ENCODE results near the gene TIGD1.

The TIGD1 gene

DNA sequence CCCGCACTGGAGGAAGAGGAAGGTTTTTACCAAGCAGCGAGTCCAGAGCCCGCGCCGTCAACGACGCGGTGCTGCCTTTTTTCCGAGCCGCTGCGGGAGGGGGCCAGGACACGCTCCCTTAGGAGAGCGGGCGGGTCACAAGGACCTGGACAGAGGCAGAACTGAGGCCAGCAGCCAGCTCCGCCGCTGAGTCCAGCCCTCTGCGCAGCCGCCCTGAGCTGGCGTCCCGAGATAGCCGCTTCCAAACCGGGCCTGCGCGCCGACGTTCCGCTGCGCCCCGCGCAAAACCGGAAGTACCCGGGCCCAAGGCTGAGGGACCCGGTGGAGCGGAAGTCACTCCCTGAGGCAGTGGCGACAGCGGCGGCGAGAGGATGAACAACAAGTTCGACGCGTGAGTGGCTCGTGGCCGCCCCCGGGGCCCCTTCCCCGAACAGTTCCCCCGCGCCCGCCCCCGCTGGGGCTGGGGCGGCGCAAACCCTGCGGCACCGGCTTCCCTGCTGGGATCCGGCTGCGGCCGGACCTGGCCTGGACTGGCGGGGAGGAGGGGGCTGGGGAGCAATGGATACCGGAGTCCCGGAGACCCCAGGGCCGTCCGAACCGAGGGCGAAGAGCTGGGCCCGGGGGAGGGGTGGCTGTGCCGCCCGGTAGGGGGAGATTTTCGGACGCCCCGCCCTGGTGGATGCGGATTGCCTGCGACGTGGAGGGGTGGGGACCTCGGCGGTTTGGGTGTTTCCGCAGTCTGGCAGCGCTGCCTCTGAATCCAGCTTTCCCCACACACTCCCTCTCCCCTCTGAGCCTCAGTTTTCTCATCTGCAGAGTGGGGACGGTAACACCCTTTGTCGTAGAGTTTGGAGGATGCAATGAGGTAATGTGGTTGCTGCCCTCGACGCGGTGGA lies at the start of gene TIGD1, which contains the start of gene EIF4E2:
TIGD1 (minus strand) TSS at position 204 of the 896 bp plus-strand sequence. CDS start 675 bp downstream, outside the sequence.
EIF4E2 (plus strand) TSS at position 336 of the 896 bp plus-strand sequence; CDS start at position 372, 36 bp downstream.
- no peak for FAIRE-seq
- peak; percentile 83 for DNase-seq (ENCODE audit: low spot score)

- DNase-seq (ENCODE audit: low spot score) (no peak), FAIRE-seq (no peak)
Measured at GRCh38 chr2:232598293-232598692, 47.9 kb upstream of the TIGD1 start.

DNA sequence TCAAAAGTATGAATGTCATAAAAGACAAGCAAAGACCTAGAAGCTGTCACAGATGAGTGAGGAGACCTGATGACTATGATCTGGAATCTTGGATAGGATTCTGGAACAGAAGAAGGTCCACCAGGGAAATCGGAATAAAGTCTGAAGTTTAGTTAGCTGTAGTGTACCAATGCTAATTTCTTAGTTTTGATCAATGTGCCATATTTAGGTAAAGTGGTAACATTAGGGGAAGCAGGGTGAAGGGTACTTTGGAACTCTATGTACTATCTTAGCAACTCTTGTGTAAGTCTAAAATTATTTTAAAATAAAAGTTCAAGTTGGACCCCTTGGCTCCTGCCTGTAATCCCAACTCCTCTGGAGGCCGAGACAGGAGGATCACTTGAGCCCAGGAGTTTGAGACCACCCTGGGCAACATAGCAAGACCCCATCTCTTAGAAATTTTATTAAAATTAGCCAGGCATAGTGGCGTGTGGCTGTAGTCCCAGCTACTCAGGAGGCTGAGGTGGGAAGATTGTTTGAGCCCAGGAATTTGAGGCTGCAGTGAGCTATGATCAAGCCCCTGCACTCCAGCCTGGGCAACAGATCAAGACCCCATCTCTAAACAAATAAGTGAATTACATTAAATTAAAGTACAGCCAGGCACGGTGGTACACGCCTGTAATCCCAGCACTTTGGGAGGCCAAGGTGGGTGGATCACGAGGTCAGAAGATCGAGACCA lies 47.2 kb upstream of the TIGD1 start:
- FAIRE-seq, result no peak
- DNase-seq (ENCODE audit: low spot score), result no peak

DNA sequence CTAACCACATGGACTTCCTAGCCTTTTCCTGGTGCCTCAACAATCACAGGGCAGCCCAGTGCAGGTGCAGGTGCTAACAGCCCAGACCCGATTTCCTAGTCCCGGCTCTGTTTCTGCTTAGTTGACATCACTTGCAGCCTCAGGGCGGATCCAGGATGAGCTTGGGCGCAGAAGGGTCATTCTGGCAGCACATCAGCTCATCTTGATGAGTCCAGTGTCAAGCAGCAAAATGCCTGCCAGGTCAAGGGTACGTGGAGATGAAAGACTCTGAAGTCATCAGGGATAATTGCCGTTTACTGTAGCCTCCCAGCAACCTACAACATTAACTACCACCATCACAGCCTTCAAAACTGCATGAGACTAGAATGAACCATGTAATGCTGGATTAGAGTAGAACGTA lies 43.6 kb upstream of the TIGD1 start:
- DNase-seq (ENCODE audit: low spot score) (no peak), FAIRE-seq (no peak)

- FAIRE-seq (no peak), DNase-seq (ENCODE audit: low spot score) (peak; percentile 79)
Measured at GRCh38 chr2:232592772-232593395, 42.5 kb upstream of the TIGD1 start.

- FAIRE-seq, result no peak
- peak; percentile 16 for DNase-seq (ENCODE audit: low spot score)
Measured at GRCh38 chr2:232588680-232589585, 38.6 kb upstream of the TIGD1 start.

DNA sequence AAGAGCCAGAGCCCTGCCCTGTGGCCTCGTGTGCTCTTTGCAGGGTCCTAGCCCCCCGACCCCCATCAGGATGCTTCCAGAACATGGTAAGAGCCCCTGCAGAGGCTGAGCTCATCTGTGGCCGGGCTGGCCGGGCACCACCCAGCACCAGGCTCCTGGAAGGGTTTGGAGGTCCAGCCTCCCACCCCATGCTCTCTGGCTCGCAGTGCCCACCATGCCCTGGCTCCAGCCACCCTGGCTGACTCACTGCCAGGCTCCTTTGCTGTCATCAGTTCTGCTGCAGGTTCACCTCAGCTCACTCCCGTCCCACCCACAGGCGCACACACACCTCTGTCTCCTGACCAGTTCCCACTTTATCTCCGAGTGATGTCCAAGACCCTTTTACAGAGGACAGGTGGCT lies 37.7 kb upstream of the TIGD1 start:
- FAIRE-seq (no peak), DNase-seq (ENCODE audit: low spot score) (no peak)

DNA sequence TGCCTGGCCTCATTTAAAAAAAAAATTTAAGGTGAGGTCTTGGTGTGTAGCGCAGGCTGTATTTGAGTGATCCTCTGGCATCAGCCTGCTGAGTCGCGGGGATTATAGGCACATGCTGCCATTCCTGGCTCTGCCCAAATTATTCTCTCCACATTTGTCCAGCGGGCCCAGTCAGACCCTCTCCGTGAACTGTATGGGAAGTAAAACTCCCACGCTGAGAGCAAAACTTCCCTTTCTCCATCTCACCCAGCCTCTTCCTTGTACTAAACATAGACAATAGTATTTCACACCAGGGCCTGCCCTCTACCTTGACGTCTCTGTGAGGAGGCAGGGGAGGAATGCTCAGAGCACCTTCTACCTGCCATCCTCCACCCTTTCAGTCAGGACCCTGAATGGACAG lies 37.2 kb upstream of the TIGD1 start:
- FAIRE-seq (no peak), DNase-seq (ENCODE audit: low spot score) (no peak)

DNA sequence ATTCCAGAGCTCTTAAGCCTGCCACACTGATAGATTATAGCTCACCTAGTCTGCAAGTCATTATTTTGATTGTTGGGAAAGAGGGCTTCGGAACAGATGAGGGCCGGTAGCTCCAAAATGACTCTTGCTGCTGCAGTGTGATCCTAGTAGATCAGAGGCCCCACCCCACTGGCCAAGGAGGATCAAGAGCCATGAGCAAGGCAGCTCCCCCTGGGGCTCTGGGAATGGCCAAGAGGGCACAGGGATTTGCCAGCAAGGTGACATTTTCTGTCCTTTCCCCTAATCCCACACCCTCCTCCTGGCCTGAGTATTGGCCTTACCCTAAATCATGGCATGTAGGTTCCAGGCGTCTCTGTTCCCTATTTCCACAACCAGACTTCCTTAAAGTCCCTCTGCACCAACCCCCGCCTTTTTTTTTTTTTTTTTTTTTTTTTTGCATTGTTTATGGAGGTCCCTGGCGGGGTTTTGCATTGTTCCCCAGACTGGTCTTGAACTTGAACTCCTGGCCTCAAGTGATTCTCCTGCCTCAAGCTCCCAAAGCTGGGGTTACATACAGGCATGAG lies 36.7 kb upstream of the TIGD1 start:
- DNase-seq (ENCODE audit: low spot score), result no peak
- no peak for FAIRE-seq

DNA sequence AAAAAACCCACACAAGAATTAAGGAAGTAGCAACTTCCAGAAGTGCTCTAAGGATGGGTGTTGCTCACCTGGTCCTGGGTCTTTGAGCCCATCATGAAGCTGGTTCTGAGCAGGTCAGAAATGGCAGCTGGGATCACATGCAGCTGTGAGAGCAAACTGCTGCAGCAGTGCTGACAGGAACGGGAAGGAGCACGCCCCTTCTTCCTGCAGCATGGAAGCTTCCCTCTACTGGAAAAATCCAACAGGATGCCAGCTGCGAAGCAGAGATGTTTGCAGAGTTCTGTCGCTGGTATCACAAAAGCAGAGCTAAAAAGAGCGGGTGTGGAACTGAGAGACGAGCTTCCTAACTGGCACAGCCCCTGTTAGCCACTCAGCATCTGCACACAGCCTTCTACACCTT lies 33.9 kb upstream of the TIGD1 start:
- no peak for FAIRE-seq
- no peak for DNase-seq (ENCODE audit: low spot score)

DNA sequence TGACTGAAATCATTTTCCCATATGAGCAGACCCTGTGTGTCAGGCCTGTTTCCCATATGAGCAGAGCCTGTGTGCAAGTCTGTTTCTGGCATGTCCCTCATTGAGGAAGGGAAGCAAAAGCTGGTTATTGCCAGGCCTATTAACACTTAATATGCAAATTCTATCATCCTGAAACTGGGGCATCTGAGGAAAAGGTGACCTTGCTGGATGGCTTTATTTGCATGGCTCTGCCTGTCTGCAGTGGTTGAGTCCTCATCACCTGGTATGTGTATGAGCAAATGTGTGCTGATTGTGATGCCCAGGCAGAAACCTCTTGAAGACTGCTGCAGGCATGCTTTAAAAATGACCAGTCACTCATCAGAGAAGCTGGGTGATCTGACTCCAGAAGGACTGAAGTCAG lies 31.4 kb upstream of the TIGD1 start:
- DNase-seq (ENCODE audit: low spot score), result no peak
- no peak for FAIRE-seq

DNA sequence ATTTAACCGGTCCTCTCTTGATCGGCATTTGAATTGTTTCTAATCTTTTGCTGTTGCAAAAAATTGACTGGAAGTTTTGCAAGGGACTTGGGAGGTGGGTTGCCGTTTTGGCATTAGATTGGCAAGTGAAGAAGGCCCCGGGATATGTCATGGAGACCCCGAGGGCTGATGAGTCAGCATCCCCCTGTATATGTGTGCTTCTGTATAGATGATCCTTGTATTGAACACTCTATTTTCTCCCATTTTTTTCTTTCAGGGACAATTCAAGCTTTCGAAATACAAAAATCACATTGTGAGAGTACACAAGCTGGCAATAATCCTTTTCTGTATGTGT lies 30.3 kb upstream of the TIGD1 start:
- FAIRE-seq, result no peak

GRCh38 chr2:232578626-232579025 lies 28.3 kb upstream of the TIGD1 start:
- no peak for FAIRE-seq
- no peak for DNase-seq (ENCODE audit: low spot score)

More for the DNA sequence above, 30.3 kb upstream of the TIGD1 start:
- DNase-seq (ENCODE audit: low spot score), result no peak

DNA sequence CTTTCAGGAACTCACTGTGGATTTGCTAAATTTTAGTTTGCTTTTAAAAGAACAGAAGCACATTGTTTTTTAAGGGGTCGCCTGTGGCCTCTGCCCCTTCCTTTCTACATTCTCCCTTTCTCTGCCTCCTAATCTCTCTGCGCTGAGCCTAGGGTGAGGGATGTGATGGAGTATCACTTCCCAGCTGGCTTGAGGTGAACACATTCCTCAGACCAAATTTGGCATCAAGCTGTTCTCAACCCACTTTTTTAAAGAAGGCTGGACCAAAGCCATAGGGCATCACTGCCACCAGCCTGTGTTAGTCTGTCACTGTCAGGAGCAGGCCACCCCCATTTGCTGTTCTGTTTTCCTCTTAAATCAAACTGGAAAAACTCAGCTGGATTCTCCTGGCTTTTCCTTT lies 27.5 kb upstream of the TIGD1 start:
- no peak for DNase-seq (ENCODE audit: low spot score)
- FAIRE-seq, result no peak

DNA sequence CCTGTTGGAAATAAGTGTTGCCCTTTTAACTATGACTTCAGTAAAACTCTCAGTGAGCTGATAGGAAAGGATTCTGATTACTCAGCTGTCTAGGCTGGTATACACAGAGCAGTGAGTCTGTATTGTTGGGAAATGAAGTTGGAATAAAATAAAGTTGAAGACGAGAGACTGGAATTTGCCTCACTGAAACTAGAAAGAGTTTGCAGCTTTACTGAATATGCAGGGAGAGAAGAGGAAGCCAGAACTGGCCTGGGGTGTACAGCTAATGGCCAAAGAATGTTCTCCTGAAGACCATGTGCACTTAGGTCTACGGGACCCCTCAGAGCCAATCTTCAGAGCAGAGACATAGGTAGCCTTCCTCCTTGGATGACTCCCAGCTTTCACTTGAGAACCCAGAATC lies 26.6 kb upstream of the TIGD1 start:
- no peak for FAIRE-seq
- no peak for DNase-seq (ENCODE audit: low spot score)

GRCh38 chr2:232575404-232575746 lies 25.0 kb upstream of the TIGD1 start:
- DNase-seq (ENCODE audit: low spot score), result no peak
- no peak for FAIRE-seq

DNA sequence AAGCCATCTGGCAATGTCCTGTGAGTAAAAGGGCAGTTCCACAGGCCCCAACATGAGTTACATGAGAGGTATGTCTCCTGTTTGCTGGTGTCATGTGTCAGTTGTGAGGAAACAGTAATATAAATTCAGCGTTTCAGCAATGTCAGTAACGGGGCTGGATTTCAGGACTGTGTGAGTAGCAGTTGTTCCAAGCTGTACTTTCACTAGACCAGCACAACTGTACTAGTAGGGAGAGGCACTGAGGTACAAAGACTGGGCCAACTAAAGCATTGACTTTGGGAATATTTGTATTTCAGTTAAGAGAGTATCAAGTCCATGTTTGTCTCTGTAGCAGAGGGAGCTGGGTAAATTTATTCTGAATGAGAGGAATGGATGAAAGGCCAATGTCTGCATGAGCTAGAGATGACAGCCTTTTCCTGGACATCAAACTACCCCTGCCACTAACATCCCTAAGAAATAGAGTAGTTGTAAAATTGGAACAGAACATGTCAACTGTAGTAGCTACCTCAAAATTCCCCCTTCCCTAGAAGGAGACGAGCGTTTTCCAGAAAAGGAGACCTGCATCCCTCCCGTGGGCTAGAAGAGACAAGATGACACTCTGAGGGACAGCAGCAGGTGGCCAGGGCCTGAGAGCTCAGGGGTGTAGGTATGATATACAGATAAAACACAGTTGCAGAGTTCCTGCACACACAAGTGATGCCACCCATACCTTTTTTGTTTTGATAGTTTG lies 24.5 kb upstream of the TIGD1 start:
- DNase-seq (ENCODE audit: low spot score) (no peak), FAIRE-seq (no peak)

DNA sequence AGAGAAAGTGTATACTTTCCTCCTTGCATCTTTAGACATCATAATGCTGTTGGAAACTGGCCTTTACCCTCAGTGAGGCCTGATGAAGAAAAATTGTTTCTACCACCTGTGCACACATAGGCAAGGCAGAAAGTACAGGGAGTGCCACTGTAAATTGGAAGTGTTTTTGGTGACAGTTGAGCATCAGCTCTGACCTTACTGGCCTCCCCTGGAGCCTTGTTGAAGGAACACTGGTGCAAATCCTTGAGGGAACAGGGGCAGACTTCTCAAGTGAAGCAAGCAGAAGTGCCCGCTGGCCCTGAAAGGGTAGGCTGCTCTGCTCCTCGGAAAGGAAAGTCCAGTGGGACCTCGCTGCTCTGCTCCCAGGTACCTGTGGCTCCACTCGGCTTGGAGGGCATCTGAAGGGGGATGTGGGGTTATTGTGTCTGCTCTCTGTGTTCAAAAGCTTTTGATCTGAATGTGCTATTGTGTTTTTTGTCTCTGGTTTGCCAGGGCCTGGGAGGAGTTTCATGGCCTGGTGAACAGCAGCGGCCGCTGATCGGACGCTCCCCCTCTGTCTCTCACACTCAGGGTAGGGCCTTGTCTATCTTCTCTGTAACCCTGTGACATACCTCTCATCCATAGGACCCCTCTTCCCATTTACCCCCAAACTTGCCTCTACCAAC lies 23.5 kb upstream of the TIGD1 start:
- FAIRE-seq, result no peak
- no peak for DNase-seq (ENCODE audit: low spot score)

DNA sequence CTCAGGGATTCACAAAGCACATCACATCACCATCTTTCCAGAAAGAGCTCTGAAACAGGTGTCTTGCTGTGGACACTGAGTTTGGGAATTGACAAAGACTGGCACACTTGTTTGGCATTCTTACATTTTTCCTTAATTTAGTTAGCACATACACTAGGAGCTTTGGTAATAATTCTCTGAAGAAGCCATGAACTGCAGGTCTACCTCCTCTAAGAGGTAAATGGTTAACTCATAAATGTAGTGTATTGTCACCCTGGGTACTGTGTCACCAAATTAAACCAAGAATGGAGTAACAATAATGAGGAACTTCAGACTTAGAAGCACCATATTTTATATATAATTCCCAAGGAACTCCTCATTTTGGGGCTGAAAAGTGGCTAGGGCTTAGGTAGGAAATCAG lies 22.7 kb upstream of the TIGD1 start:
- FAIRE-seq (no peak), DNase-seq (ENCODE audit: low spot score) (peak; percentile 22)

GRCh38 chr2:232571026-232571474 lies 20.7 kb upstream of the TIGD1 start:
- DNase-seq (ENCODE audit: low spot score) (peak; percentile 16), FAIRE-seq (no peak)
